ENCODE measurements around the gene HUWE1.
"Not testable (repeated sequence)": the region's sequence is repeated elsewhere in the genome, so short reads cannot be mapped to it uniquely, and the experiment has no call there.

The HUWE1 gene

GRCh38 chrX:53526999-53527398 is 159.5 kb downstream of the HUWE1 start:
- no peak for DNase-seq (ENCODE audit: low spot score)

- no peak for DNase-seq (ENCODE audit: low spot score)
These were observed 175.2 kb downstream of the HUWE1 start for GRCh38 chrX:53511322-53511721.

DNA sequence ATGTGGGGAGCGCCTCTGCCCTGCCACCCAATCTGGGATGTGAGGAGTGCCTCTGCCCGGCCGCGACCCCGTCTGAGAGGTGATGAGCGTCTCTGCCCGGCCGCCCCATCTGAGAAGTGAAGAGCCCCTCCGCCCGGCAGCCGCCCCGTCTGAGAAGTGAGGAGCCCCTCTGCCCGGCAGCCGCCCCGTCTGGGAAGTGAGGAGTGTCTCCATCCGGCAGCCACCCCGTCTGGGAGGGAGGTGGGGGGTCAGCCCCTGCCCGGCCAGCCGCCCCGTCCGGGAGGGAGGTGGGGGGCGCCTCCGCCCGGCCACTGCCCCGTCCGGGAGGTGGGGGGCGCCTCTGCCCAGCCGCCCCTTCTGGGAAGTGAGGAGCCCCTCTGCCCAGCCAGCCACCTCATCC is 182.5 kb downstream of the HUWE1 start:
- not testable (repeated sequence) for DNase-seq (ENCODE audit: low spot score)

- no peak for DNase-seq (ENCODE audit: low spot score)
These were observed 192.1 kb downstream of the HUWE1 start for GRCh38 chrX:53494436-53494835.

- DNase-seq (ENCODE audit: low spot score), result no peak
These were observed 200.2 kb downstream of the HUWE1 start for GRCh38 chrX:53486285-53486684.

DNA sequence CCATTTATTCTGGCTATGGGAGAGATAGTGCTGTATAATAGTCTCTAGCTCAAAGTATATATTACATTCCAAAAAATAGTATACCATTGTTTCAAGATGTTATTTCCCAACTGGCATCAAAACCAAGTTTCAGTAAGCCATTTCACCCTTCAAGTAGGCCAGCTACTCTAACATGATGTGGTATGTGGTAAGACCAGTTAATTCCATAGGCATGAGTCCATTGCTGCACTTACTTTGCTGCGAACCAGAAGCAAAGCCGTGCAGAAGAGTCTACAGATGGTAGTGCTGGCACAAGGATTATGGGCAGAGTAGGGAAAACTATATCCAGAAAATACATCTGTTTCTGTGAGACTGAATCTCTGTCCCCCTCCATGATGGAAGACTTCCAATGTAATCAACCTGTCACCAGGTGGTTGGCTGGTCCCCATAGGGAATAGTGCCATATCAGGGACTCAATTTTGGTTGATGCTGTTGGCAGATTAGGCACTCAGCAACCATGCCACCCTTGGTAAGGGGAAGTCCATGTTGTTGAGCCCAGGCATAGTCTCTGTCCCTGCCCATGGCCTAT is 202.6 kb downstream of the HUWE1 start:
- DNase-seq (ENCODE audit: low spot score), result no peak

DNA sequence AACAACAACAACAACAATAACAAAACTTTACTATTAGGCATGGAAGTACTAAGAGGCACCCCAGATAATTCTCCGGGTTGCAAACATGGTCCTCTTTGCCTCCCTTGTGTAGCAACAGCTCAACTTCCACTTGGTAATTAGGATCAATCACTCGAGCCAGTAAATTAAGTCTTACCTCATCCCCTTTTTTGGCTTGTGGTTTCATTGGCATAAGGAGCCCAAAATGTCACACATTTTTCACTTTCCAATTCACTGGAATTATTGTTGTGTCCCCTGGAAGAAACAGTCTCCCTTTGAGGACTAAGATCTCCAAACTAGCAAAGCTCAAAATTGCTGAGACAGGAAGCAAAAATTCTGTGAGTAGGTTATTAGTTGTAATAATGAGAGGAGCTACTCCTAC is 203.1 kb downstream of the HUWE1 start:
- no peak for DNase-seq (ENCODE audit: low spot score)
